Esophagus muscularis mucosa (tissue), 4 donors: ENCODE measurements around the gene C2CD4C. TPM values are rescaled to one million over a fixed set of nuclear protein-coding genes. Genes with fewer than 3 reads are reported as not detected.
"Not testable (repeated sequence)": the region's sequence is repeated elsewhere in the genome, so short reads cannot be mapped to it uniquely, and the experiment has no call there.

Source experiments
- DNase-seq: peaks from one replicate; pipeline ENCODE4 v3.0.0-alpha.2; 2017; ENCODE audit errors: extremely low spot score
- H3K27ac ChIP-seq, 4 donors: fragments of 200-600 bp; sonication (generic); replicated peaks in 1 of 4; 1 replicate in 3 of 4; 2 replicates in 1 of 4; pipeline ENCODE4 v1.5.1; 2016 to 2019; ENCODE audit warnings: mild to moderate bottlenecking in 1 of 4
- H3K27me3 ChIP-seq, 4 donors: fragments of 200-600 bp; sonication (generic); one replicate each; pipeline versions ENCODE4 v1.5.1 to v1.6.0; 2016 to 2019
- H3K36me3 ChIP-seq, 4 donors: fragments of 200-600 bp; sonication (generic); one replicate each; pipeline ENCODE4 v1.5.1; 2016 to 2019
- H3K4me1 ChIP-seq, 4 donors: fragments of 200-600 bp; sonication (generic); one replicate each; pipeline ENCODE4 v1.5.1; 2016 to 2019
- H3K4me3 ChIP-seq, 4 donors: fragments of 200-600 bp; sonication (generic); 1 replicate in 2 of 4; 2 replicates in 2 of 4; pipeline ENCODE4 v1.5.1; 2016 to 2019; ENCODE audit warnings: mild to moderate bottlenecking in 4 of 4, moderate library complexity in 1 of 4
- H3K9me3 ChIP-seq, 4 donors: fragments of 200-600 bp; sonication (generic); 1 replicate in 3 of 4; 2 replicates in 1 of 4; pipeline ENCODE4 v1.5.1; 2016 to 2019
- CTCF ChIP-seq, 3 experiments: fragments of 200-600 bp in 2 of 3; fragments of 450-650 bp in 1 of 3; sonication (generic) in 2 of 3; IDR thresholded peaks; one replicate each; pipeline ENCODE4 v1.5.1; 2017 to 2019; ENCODE audit warnings: antibody characterized with exemption in 3 of 3, mild to moderate bottlenecking in 2 of 3, moderate library complexity in 1 of 3
- EP300 ChIP-seq: sonication (generic); formaldehyde crosslinking; IDR thresholded peaks from one replicate; pipeline ENCODE4 v1.6.1; 2017; ENCODE audit warnings: antibody characterized with exemption
- POLR2A ChIP-seq: fragments of 450-650 bp; IDR thresholded peaks from one replicate; pipeline ENCODE4 v1.6.1; 2017; ENCODE audit warnings: antibody characterized with exemption, moderate library complexity, mild to moderate bottlenecking, low read depth
- POLR2AphosphoS5 ChIP-seq, 2 donors: sonication (generic); formaldehyde crosslinking; IDR thresholded peaks; one replicate each; pipeline ENCODE4 v1.6.1; 2017; ENCODE audit warnings: antibody characterized with exemption in 2 of 2
- WGBS: methylation state at CpG from one replicate; pipeline ENCODE4 v1.1.5; 2018; 5-methylcytosine and 5-hydroxymethylcytosine counted together
- intact Hi-C: fragments of 100-400 bp; cut with DNase I; formaldehyde crosslinking; loops from one replicate; pipeline ENCODE4 v1.15.1; 2023
- total RNA-seq, 4 donors: library from RNA; depleted of rRNA; stranded (reverse); fragments of >200 nt; gene quantifications; one replicate each; pipeline versions ENCODE4 v1.1.0 to v1.2.1, GENCODE V29; 2016

C2CD4C gene
- total RNA-seq, 4 donors from 2014 or later, result 0.46 to 3.7 (median 1.7) TPM

GRCh38 chr19:389255-389934 lies 19.6 kb downstream of the C2CD4C start:
- Histone ChIP-seq H3K4me3 (no peak overlapping the region), H3K36me3 (no peaks in the 10 kb centered on the region), H3K27ac (no peak overlapping the region), H3K27me3 (peaks cover 0 to 42% (median 0%) of the 10 kb centered on the region in 4 donors), H3K9me3 (no peaks in the 10 kb centered on the region), H3K4me1 (no peaks in the 10 kb centered on the region)
- 73% methylated on average over 17 of the region's 21 CpGs for WGBS
- intact Hi-C loops, result loop anchor here (10.0 kb wide), 1 partner anchor 95 kb away; no protein-coding TSS in a partner anchor
- TF ChIP-seq POLR2A (no peak), POLR2AphosphoS5 (IDR thresholded peaks at IDR 0.05) (no peak), EP300 (no peak), CTCF (IDR thresholded peaks at IDR 0.05) (no peak)
- DNase-seq, result no peak

GRCh38 chr19:388691-389090 lies 20.3 kb downstream of the C2CD4C start:
- no peak for DNase-seq
- no peak for TF ChIP-seq CTCF (IDR thresholded peaks at IDR 0.05)
- TF ChIP-seq POLR2A, result no peak
- no peak for TF ChIP-seq POLR2AphosphoS5 (IDR thresholded peaks at IDR 0.05)
- no peak for TF ChIP-seq EP300
- Histone ChIP-seq H3K36me3 (no peaks in the 10 kb centered on the region), H3K4me1 (peaks cover 0 to 5% (median 0%) of the 10 kb centered on the region in 4 donors), H3K4me3 (no peak overlapping the region), H3K27me3 (peaks cover 0 to 49% (median under 1%) of the 10 kb centered on the region in 4 donors), H3K9me3 (no peaks in the 10 kb centered on the region), H3K27ac (no peak overlapping the region)
- WGBS, result 83% methylated on average over 13 of the region's 17 CpGs
- intact Hi-C loops, result loop anchor here (10.0 kb wide), 1 partner anchor 96 kb away; no protein-coding TSS in a partner anchor

GRCh38 chr19:387777-388176 lies 21.2 kb downstream of the C2CD4C start:
- H3K27ac ChIP-seq, result no peak overlapping the region
- peaks cover 0 to 6% (median 0%) of the 10 kb centered on the region in 4 donors for H3K4me1 ChIP-seq
- H3K36me3 ChIP-seq, result no peaks in the 10 kb centered on the region
- intact Hi-C loops, result loop anchor here (10.0 kb wide), 1 partner anchor 97 kb away; no protein-coding TSS in a partner anchor
- H3K4me3 ChIP-seq, result no peak overlapping the region
- 61% methylated on average over 10 of the region's 21 CpGs for WGBS
- H3K27me3 ChIP-seq, result peaks cover 0 to 57% (median 7%) of the 10 kb centered on the region in 4 donors
- H3K9me3 ChIP-seq, result no peaks in the 10 kb centered on the region
- no peak for DNase-seq
- no peak for TF ChIP-seq POLR2A
- no peak for TF ChIP-seq POLR2AphosphoS5 (IDR thresholded peaks at IDR 0.05)
- TF ChIP-seq EP300, result no peak
- no peak for TF ChIP-seq CTCF (IDR thresholded peaks at IDR 0.05)

- H3K9me3 ChIP-seq, H3K4me1 ChIP-seq, DNase-seq, H3K4me3 ChIP-seq, H3K27ac ChIP-seq, H3K36me3 ChIP-seq: not testable (repeated sequence)
- H3K27me3 ChIP-seq, result peaks cover 0 to 62% (median 10%) of the 10 kb centered on the region in 4 donors
- WGBS, result 55% methylated on average over 6 of the region's 22 CpGs
- intact Hi-C loops, result loop anchor here (10.0 kb wide), 1 partner anchor 98 kb away; no protein-coding TSS in a partner anchor
Measured at GRCh38 chr19:386632-387301, 22.2 kb downstream of the C2CD4C start.

GRCh38 chr19:386189-386588 lies 22.8 kb downstream of the C2CD4C start:
- not testable (repeated sequence) for DNase-seq, H3K4me1 ChIP-seq, H3K27ac ChIP-seq, H3K9me3 ChIP-seq, H3K4me3 ChIP-seq, H3K36me3 ChIP-seq
- H3K27me3 ChIP-seq, result peaks cover 0 to 64% (median 10%) of the 10 kb centered on the region in 4 donors
- intact Hi-C loops, result loop anchor here (10.0 kb wide), 1 partner anchor 99 kb away; no protein-coding TSS in a partner anchor
- 70% methylated on average over 8 of the region's 8 CpGs for WGBS
